H1 (cell line): ENCODE measurements around the gene GFRA3. TPM values are rescaled to one million over a fixed set of nuclear protein-coding genes. Genes with fewer than 3 reads are reported as not detected.

Experiments used
- CTCF ChIA-PET: fragments of 300-600 bp; sonication (Branson Sonifier 250); formaldehyde crosslinking; loops from one replicate; lab custom pipeline; 2021; ENCODE audit not compliant: partially characterized antibody; lab: Charles Lee
- POLR2A ChIA-PET: fragments of 300-600 bp; sonication (Branson Sonifier 250); formaldehyde crosslinking; loops from one replicate; lab custom pipeline; 2021; ENCODE audit warnings: inconsistent platforms; ENCODE audit not compliant: partially characterized antibody; lab: Charles Lee
- DNase-seq, 2 experiments: peaks; one replicate each; pipeline versions ENCODE4 v3.0.0 to v3.0.0-alpha.2; 2010 to 2022; ENCODE audit warnings: low spot score in 2 of 2, low read depth in 1 of 2, mixed read lengths in 1 of 2
- FAIRE-seq: peaks from 2 replicates; lab custom pipeline; 2011; peaks lifted over from hg19 to GRCh38; lab: Jason Lieb, UNC
- H2AFZ ChIP-seq: 2 replicates; pipeline ENCODE4 v1.8.1; 2012; ENCODE audit warnings: low read length, inconsistent platforms
- H2AK5ac ChIP-seq: 2 replicates; pipeline ENCODE4 v1.6.1; 2013; ENCODE audit warnings: low read depth, low read length
- H2BK120ac ChIP-seq: replicated peaks from 2 replicates; pipeline ENCODE3; 2013; ENCODE audit warnings: low read depth, low read length, inconsistent platforms
- H2BK12ac ChIP-seq: 2 replicates; pipeline ENCODE4 v1.6.1; 2013; ENCODE audit warnings: low read depth, low read length
- H2BK15ac ChIP-seq: 2 replicates; pipeline ENCODE4 v1.6.1; 2013; ENCODE audit warnings: low read length
- H2BK20ac ChIP-seq: 2 replicates; pipeline ENCODE4 v1.6.1; 2013; ENCODE audit warnings: low read length
- H2BK5ac ChIP-seq: 2 replicates; pipeline ENCODE4 v1.6.1; 2013; ENCODE audit warnings: low read depth, low read length
- H3K14ac ChIP-seq: 2 replicates; pipeline ENCODE4 v1.6.1; 2013; ENCODE audit warnings: inconsistent platforms; ENCODE audit not compliant: insufficient read length
- H3K18ac ChIP-seq: 2 replicates; pipeline ENCODE4 v1.6.1; 2013; ENCODE audit warnings: low read length; ENCODE audit errors: extremely low read depth
- H3K23ac ChIP-seq: 2 replicates; pipeline ENCODE4 v1.6.1; 2013; ENCODE audit warnings: inconsistent platforms; ENCODE audit not compliant: insufficient read length
- H3K23me2 ChIP-seq: 2 replicates; pipeline ENCODE4 v1.6.1; 2013; ENCODE audit warnings: low read depth, low read length
- H3K27ac ChIP-seq: 2 replicates; pipeline ENCODE4 v1.6.1; 2011; ENCODE audit warnings: low read depth, low read length, inconsistent platforms
- H3K27me3 ChIP-seq, 4 experiments: replicated peaks in 1 of 4; 1 replicate in 1 of 4; 2 replicates in 3 of 4; pipeline versions ENCODE4 v1.6.1 to v1.8.1; 2011 to 2013; ENCODE audit warnings: low read length in 3 of 4, mild to moderate bottlenecking in 3 of 4, inconsistent platforms in 2 of 4, mixed read lengths in 2 of 4, moderate library complexity in 1 of 4; ENCODE audit not compliant: control insufficient read depth in 3 of 4, insufficient read depth in 3 of 4; ENCODE audit errors: extremely low read depth in 1 of 4
- H3K36me3 ChIP-seq, 4 experiments: 2 replicates each; pipeline versions ENCODE4 v1.6.1 to v1.8.1; 2011 to 2013; ENCODE audit warnings: mild to moderate bottlenecking in 4 of 4, low read length in 3 of 4, moderate library complexity in 2 of 4, control low read depth in 1 of 4, inconsistent platforms in 1 of 4; ENCODE audit not compliant: insufficient read depth in 4 of 4, control insufficient read depth in 2 of 4
- H3K4ac ChIP-seq: replicated peaks from 2 replicates; pipeline ENCODE3; 2013; ENCODE audit warnings: low read length, low read depth, mixed read lengths, inconsistent platforms; ENCODE audit not compliant: insufficient read length
- H3K4me1 ChIP-seq, 4 experiments: replicated peaks in 1 of 4; 1 replicate in 1 of 4; 2 replicates in 3 of 4; pipeline versions ENCODE4 v1.6.1 to v1.8.1; 2011 to 2013; ENCODE audit warnings: low read length in 3 of 4, inconsistent platforms in 2 of 4, mixed read lengths in 1 of 4; ENCODE audit not compliant: insufficient read depth in 4 of 4, control insufficient read depth in 3 of 4
- H3K4me2 ChIP-seq, 2 experiments: 2 replicates each; pipeline versions ENCODE4 v1.6.1 to v1.8.1; 2011 to 2013; ENCODE audit warnings: low read depth in 2 of 2, low read length in 2 of 2, control low read depth in 1 of 2, inconsistent platforms in 1 of 2, mild to moderate bottlenecking in 1 of 2; ENCODE audit not compliant: insufficient read depth in 1 of 2
- H3K4me3 ChIP-seq, 4 experiments: fragments of 200-600, 300-600 bp in 1 of 4; sonication (generic), shearing (Covaris generic), sonication (Bioruptor Twin) in 1 of 4; 2 replicates each; pipeline versions ENCODE4 v1.5.1 to v1.8.1; 2011 to 2016; ENCODE audit warnings: low read length in 4 of 4, low read depth in 3 of 4, control low read depth in 2 of 4, inconsistent platforms in 2 of 4, mild to moderate bottlenecking in 2 of 4, mixed read lengths in 1 of 4, moderate library complexity in 1 of 4; ENCODE audit not compliant: insufficient read depth in 2 of 4; ENCODE audit errors: extremely low read depth in 1 of 4
- H3K56ac ChIP-seq: replicated peaks from 2 replicates; pipeline ENCODE3; 2013; ENCODE audit warnings: low read depth, mild to moderate bottlenecking, mixed read lengths, low read length, inconsistent platforms; ENCODE audit not compliant: insufficient read length
- H3K79me1 ChIP-seq: 2 replicates; pipeline ENCODE4 v1.6.1; 2013; ENCODE audit warnings: low read depth, low read length, control low read depth
- H3K79me2 ChIP-seq, 2 experiments: 2 replicates each; pipeline versions ENCODE4 v1.6.1 to v1.8.1; 2012 to 2013; ENCODE audit warnings: low read length in 2 of 2, mild to moderate bottlenecking in 2 of 2, inconsistent platforms in 1 of 2; ENCODE audit not compliant: insufficient read depth in 2 of 2, control insufficient read depth in 1 of 2
- H3K9ac ChIP-seq, 4 experiments: replicated peaks in 1 of 4; 1 replicate in 1 of 4; 2 replicates in 3 of 4; pipeline versions ENCODE4 v1.6.1 to v1.8.1; 2011 to 2013; ENCODE audit warnings: low read depth in 3 of 4, low read length in 3 of 4, control low read depth in 2 of 4, mild to moderate bottlenecking in 2 of 4, moderate library complexity in 2 of 4, inconsistent platforms in 1 of 4; ENCODE audit errors: extremely low read depth in 1 of 4
- H3K9me3 ChIP-seq, 2 experiments: 2 replicates each; pipeline versions ENCODE4 v1.6.1 to v1.8.1; 2012 to 2013; ENCODE audit warnings: mild to moderate bottlenecking in 2 of 2, moderate library complexity in 2 of 2, control low read depth in 1 of 2, inconsistent platforms in 1 of 2, low read depth in 1 of 2, low read length in 1 of 2, mixed read lengths in 1 of 2; ENCODE audit not compliant: insufficient read depth in 2 of 2
- H4K20me1 ChIP-seq, 2 experiments: replicated peaks in 1 of 2; 2 replicates each; pipeline versions ENCODE3 to v1.8.1; 2011 to 2013; ENCODE audit warnings: inconsistent platforms in 2 of 2, low read length in 2 of 2, mild to moderate bottlenecking in 1 of 2; ENCODE audit not compliant: insufficient read depth in 2 of 2, control insufficient read depth in 1 of 2
- H4K5ac ChIP-seq: 2 replicates; pipeline ENCODE4 v1.6.1; 2013; ENCODE audit warnings: low read length, low read depth, mixed read lengths, inconsistent platforms; ENCODE audit not compliant: insufficient read length
- H4K8ac ChIP-seq: 2 replicates; pipeline ENCODE4 v1.8.0; 2013; ENCODE audit warnings: mild to moderate bottlenecking, moderate library complexity, low read length, inconsistent platforms; ENCODE audit not compliant: insufficient read depth; ENCODE audit errors: extremely low read depth
- H4K91ac ChIP-seq: replicated peaks from 2 replicates; pipeline ENCODE3; 2013; ENCODE audit warnings: low read length, mixed read lengths, inconsistent platforms; ENCODE audit not compliant: insufficient read length
- EZH2 ChIP-seq: fragments of 200-600 bp; sonication (generic); IDR thresholded peaks from 2 replicates; pipeline ENCODE4 v1.7.1; 2012; ENCODE audit warnings: low read depth, mild to moderate bottlenecking, moderate library complexity, low read length, inconsistent platforms; ENCODE audit not compliant: severe bottlenecking
- KDM1A ChIP-seq: fragments of 200-600, 300-600 bp; sonication (generic); IDR thresholded peaks from 2 replicates; pipeline ENCODE4 v1.7.1; 2016; ENCODE audit warnings: mild to moderate bottlenecking, low read length, borderline replicate concordance
- NRF1 ChIP-seq: IDR thresholded peaks from 2 replicates; pipeline ENCODE4 v1.6.1; 2011; ENCODE audit warnings: mild to moderate bottlenecking, low read depth, low read length, improper control_type of control experiment
- POU5F1 ChIP-seq: IDR thresholded peaks from 2 replicates; pipeline ENCODE4 v1.6.1; 2011; ENCODE audit warnings: low read depth, mild to moderate bottlenecking, low read length, moderate library complexity
- RAD21 ChIP-seq, 2 experiments: IDR thresholded peaks in 1 of 2; conservative IDR thresholded peaks in 1 of 2; 2 replicates each; pipeline ENCODE4 v1.6.1; 2011; ENCODE audit warnings: low read depth in 2 of 2, low read length in 2 of 2, improper control_type of control experiment in 1 of 2, inconsistent platforms in 1 of 2, mild to moderate bottlenecking in 1 of 2, moderate library complexity in 1 of 2
- RNF2 ChIP-seq: fragments of 200-900, 300-1000 bp; sonication (generic); IDR thresholded peaks from 2 replicates; pipeline ENCODE4 v1.7.1; 2016; ENCODE audit warnings: borderline replicate concordance, low read depth, mild to moderate bottlenecking, antibody characterized with exemption, low read length; ENCODE audit not compliant: poor library complexity, severe bottlenecking; ENCODE audit errors: missing control alignments
- SAP30 ChIP-seq: fragments of 300-600 bp; sonication (generic); IDR thresholded peaks from 2 replicates; pipeline ENCODE4 v1.7.1; 2012; ENCODE audit warnings: low read length, moderate library complexity, mild to moderate bottlenecking, inconsistent platforms; ENCODE audit not compliant: insufficient read depth, insufficient replicate concordance
- SP4 ChIP-seq: IDR thresholded peaks from 2 replicates; pipeline ENCODE4 v1.6.1; 2012; ENCODE audit warnings: low read length, inconsistent platforms
- TAF7 ChIP-seq: optimal IDR thresholded peaks from 2 replicates; pipeline ENCODE3; 2011; ENCODE audit warnings: low read depth, mild to moderate bottlenecking, inconsistent platforms, low read length, moderate library complexity, borderline replicate concordance
- YY1 ChIP-seq: IDR thresholded peaks from 2 replicates; pipeline ENCODE4 v1.6.1; 2011; ENCODE audit warnings: low read depth, mild to moderate bottlenecking, low read length
- WGBS, 2 experiments: shearing (Covaris generic) in 1 of 2; methylation state at CpG; one replicate each; pipeline versions ENCODE4 v1.1.6 to v1.1.7; 2013 to 2015; ENCODE audit warnings: low lambda C conversion rate in 2 of 2, mixed read lengths in 2 of 2, inconsistent platforms in 1 of 2, low coverage in 1 of 2, missing lambda C conversion rate in 1 of 2; ENCODE audit not compliant: insufficient replicate concordance in 2 of 2, insufficient coverage in 1 of 2, insufficient read length in 1 of 2; ENCODE audit errors: extremely low coverage in 1 of 2, missing lambda C conversion rate in 1 of 2; 5-methylcytosine and 5-hydroxymethylcytosine counted together
- polyA plus RNA-seq, 7 experiments: library from polyadenylated mRNA; depleted of rRNA in 3 of 7; stranded (reverse) in 5 of 7; unstranded in 2 of 7; fragments of >200 nt in 5 of 7; fragments of 200-250 nt in 2 of 7; gene quantifications; 1 replicate in 5 of 7; 2 replicates in 1 of 7; 4 replicates in 1 of 7; pipeline versions ENCODE4 v1.2.1 to v1.2.3, GENCODE V29; 2011 to 2013; ENCODE audit warnings: missing spikeins in 2 of 7, mixed read lengths in 2 of 7
- total RNA-seq: library from RNA; stranded (reverse); fragmentation: NEBNext Ultra II Directional; extraction: Animal tissue kit (Norgen Biotek cat#: 25700); gene quantifications from 2 replicates; pipeline ENCODE4 v1.2.1, GENCODE V29; 2021

Gene GFRA3
- total and polyA plus RNA-seq, 2 of the 8 experiments (the other 6 are each of a cell fraction or from before 2014, with no cell fraction given): 0.88 to 3.4 TPM

- CTCF ChIA-PET: interaction anchor here (1.1 to 2.5 kb wide), 3 partner anchors 9 to 31 kb away, joined by 5 read pairs; no protein-coding TSS in a partner anchor
- H3K79me2 ChIP-seq: no peaks in the 10 kb centered on the region
Observed at GRCh38 chr5:138273834-138274188, 610 bp downstream of the GFRA3 start.

More at GRCh38 chr5:138273834-138274188, 610 bp downstream of the GFRA3 start:
- Histone ChIP-seq H3K23me2 (peaks cover 6% of the 10 kb centered on the region; the same call in 1 of the 2 replicates), H3K79me1 (no peaks in the 10 kb centered on the region), H3K4me2 (peak overlapping the region; percentile 69 to 72), H2BK5ac (no peak overlapping the region), H4K20me1 (peaks cover 0 to 2% of the 10 kb centered on the region in 2 experiments), H3K4me1 (peaks cover 0 to 11% (median 3%) of the 10 kb centered on the region in 4 experiments; a peak in 4 of 7 replicates), H3K56ac (no peak overlapping the region), H3K9ac (no peak overlapping the region; a peak in 1 of 7 replicates), H2BK20ac (no peak overlapping the region), H4K91ac (no peak overlapping the region), H4K5ac (no peak overlapping the region), H4K8ac (peak overlapping the region; percentile 80), H3K4ac (no peak overlapping the region), H3K18ac (0 out of 2 replicates have a peak overlapping the region, but pooled peaks have one; percentile 83), H2BK120ac (no peak overlapping the region), H2AFZ (peak overlapping the region; percentile 75), H3K9me3 (no peaks in the 10 kb centered on the region), H3K27ac (no peak overlapping the region), H2AK5ac (no peak overlapping the region), H3K27me3 (peaks cover 3 to 28% (median 26%) of the 10 kb centered on the region in 4 experiments), H3K4me3 (peak overlapping the region; percentile 35 to 63 (median 51)), H3K36me3 (no peaks in the 10 kb centered on the region), H3K14ac (no peak overlapping the region), H2BK15ac (no peak overlapping the region), H2BK12ac (no peak overlapping the region), H3K23ac (no peak overlapping the region)
- WGBS, 2 experiments: 50% methylated on average over 6 of the region's 6 CpGs; no CpG with 5 or more reads in 1 of the 2 experiments
- FAIRE-seq: no peak
- POLR2A ChIA-PET: interaction anchor here (1.3 to 1.6 kb wide), 2 partner anchors 10 to 51 kb away, joined by 3 to 4 read pairs; no protein-coding TSS in a partner anchor
- DNase-seq: no peak
- TF ChIP-seq NRF1 (no peak), RAD21 (IDR thresholded peaks at IDR 0.05 in 1 of 2, conservative IDR thresholded peaks at IDR 0.05 in 1 of 2; ENCODE audit: low read depth in 2 of 2, low read length in 2 of 2) (no peak), SP4 (no peak), POU5F1 (no peak), SAP30 (no peak), RNF2 (no peak), TAF7 (no peak), YY1 (no peak), EZH2 (no peak), KDM1A (no peak)
